Choroid plexus epithelial cell (primary cell): ENCODE data around the gene EXOG.

ENCODE experiments used
- DNase-seq: peaks from one replicate; pipeline ENCODE4 v3.0.0-alpha.2; 2010; ENCODE audit warnings: low read depth
- H3K4me3 ChIP-seq: 2 replicates; pipeline ENCODE4 v1.5.1; 2011; ENCODE audit warnings: low read depth, mild to moderate bottlenecking, control low read depth, low read length, moderate library complexity
- CTCF ChIP-seq: conservative IDR thresholded peaks from 2 replicates; pipeline ENCODE4 v1.5.1; 2011; ENCODE audit warnings: low read depth, mild to moderate bottlenecking, control low read depth, inconsistent platforms, low read length, moderate library complexity

The EXOG gene

GRCh38 chr3:38521391-38521987, 25.3 kb downstream of the EXOG start:
- no peak overlapping the region for H3K4me3 ChIP-seq
- TF ChIP-seq CTCF, result peak; percentile 92
- peak; percentile 86 for DNase-seq

GRCh38 chr3:38522002-38522401, 25.9 kb downstream of the EXOG start:
- no peak overlapping the region for H3K4me3 ChIP-seq
- DNase-seq, result no peak
- no peak for TF ChIP-seq CTCF

GRCh38 chr3:38524141-38524739, 28.1 kb downstream of the EXOG start:
- H3K4me3 ChIP-seq, result no peak overlapping the region
- DNase-seq, result no peak
- no peak for TF ChIP-seq CTCF

- no peak overlapping the region for H3K4me3 ChIP-seq
- DNase-seq, result no peak
- TF ChIP-seq CTCF, result no peak
Measured at GRCh38 chr3:38526792-38527191, 30.7 kb downstream of the EXOG start.

GRCh38 chr3:38528457-38528856, 32.3 kb downstream of the EXOG start:
- no peak for TF ChIP-seq CTCF

GRCh38 chr3:38532529-38532928, 36.4 kb downstream of the EXOG start:
- no peak for TF ChIP-seq CTCF
- H3K4me3 ChIP-seq, result no peak overlapping the region
- no peak for DNase-seq

More at GRCh38 chr3:38528457-38528856, 32.3 kb downstream of the EXOG start:
- no peak overlapping the region for H3K4me3 ChIP-seq
- DNase-seq, result no peak
